SKM-1 treated with dmso at 0.1 percent for 144 hours (cell line): ENCODE results near the gene EDIL3.
A peak's percentile ranks its signal among the peaks of the same experiment; 100 is the strongest.

Source experiments
- DNase-seq: peaks from one replicate; lab custom pipeline; 2025; ENCODE audit not compliant: unreplicated experiment; lab: John Stamatoyannopoulos, UW

Gene EDIL3

DNA sequence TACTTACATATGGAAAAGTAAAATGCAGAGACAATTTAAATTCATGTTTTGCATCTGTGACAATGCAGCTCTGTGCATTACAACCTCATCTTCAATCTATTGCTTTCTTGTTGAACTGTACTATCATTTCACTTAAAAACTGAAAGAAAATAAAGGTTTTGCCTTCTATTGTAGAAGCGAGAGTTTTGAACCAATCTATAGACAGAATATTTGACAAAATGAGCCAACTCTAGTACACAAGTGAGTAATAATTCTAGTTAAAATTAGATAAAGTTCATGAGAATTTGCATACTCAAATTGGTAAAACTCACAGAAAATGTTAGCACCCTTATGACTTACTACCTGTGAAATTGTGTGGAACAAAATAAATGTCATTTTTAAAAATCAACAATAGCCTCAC lies 123.7 kb downstream of the EDIL3 start:
- DNase-seq = no peak

DNA sequence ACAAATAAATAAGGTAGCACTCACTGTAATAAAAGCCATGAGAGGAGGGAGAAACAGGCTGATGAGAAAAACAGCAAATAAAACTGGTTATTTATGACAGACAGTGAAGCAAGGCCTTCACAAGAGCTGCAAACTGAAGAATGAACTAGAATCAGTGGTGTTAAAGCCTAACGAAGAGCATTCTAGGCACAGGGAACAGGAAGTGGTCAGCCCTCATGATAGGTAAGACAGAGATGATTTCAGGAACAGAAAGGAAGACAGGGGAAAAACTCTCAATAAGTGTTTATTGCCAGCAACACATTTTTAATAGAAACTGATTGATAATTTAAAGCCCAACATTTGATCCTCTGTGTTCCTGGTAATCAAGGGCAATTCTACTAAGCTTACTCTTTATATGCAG lies 124.5 kb downstream of the EDIL3 start:
- DNase-seq = peak; percentile 7

DNA sequence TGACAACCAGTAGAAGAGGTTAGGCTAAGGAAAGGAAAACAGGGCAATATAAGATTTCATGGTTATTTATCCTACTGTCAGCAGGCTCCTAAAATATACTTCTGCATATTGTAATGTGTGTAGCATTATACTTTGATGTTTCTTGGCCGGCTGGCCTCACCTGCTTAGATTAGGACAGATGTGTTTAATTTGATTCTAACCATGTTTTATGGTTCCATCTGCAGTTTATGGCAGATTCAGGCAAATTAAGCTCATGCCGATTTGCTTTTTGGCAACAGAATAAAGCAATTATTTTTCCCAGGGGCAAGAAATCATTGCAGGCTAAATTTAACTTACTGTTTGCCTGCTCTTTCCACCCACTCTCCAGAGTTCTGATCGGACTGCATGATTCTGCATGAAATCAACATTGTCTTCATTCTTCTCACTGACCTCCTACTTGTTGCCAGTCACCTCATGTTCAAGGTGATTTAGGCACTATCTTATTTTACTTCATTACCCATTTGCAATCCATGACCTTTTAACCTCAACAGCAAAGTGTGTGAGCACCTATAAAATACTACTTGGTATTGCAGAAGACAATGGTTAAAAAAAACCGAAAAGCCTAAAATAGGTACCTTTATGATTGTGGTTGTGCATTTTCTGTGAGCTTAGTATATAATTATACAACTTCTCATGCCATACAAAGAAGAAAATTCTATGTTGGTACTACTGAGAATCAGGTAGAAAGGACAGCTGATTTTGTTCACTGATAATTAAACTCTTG lies 125.2 kb downstream of the EDIL3 start:
- no peak for DNase-seq

DNA sequence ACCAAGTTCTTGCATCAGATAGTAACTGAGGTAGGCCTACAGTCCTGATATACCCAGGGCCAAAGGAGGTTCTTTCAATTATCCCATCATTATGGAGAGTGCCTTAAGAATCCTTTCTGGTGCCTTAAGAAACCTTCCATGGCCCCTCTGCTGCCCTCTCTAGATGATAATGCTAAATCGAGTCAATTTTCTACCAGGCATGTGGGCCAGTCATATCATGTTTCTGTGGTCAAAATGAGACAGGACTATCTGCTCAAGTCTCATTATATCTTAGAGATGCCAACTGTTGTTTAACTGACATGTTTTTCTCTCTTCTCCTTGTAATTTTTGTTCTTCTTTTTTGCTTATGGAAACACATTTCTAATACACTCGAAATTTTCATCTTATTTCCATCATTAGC lies 127.6 kb downstream of the EDIL3 start:
- no peak for DNase-seq

- DNase-seq = peak; percentile 36
Measured at GRCh38 chr5:84255315-84255714, 129.4 kb downstream of the EDIL3 start.

GRCh38 chr5:84253946-84254345 lies 130.7 kb downstream of the EDIL3 start:
- DNase-seq = no peak

DNA sequence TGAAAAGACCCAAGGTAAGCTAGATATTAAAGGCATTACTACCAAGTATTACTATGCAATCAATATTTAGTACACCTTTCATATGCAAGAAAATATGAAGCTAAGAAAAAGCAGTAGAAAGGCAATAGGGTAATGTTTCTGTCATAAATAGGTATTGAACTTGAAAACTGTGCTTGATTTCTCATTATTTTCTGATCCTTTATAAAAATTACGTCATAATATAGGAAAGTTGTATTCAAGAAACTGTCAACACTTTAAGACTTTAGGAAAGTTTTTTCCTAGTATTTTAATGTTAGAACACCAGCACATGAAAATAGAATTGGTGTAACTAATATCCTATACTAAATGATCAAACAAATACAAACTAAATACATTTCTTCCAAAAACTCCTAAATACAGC lies 133.2 kb downstream of the EDIL3 start:
- no peak for DNase-seq

GRCh38 chr5:84249918-84250630 lies 134.6 kb downstream of the EDIL3 start:
- no peak for DNase-seq

- no peak for DNase-seq
Measured at GRCh38 chr5:84248013-84248412, 136.7 kb downstream of the EDIL3 start.

DNA sequence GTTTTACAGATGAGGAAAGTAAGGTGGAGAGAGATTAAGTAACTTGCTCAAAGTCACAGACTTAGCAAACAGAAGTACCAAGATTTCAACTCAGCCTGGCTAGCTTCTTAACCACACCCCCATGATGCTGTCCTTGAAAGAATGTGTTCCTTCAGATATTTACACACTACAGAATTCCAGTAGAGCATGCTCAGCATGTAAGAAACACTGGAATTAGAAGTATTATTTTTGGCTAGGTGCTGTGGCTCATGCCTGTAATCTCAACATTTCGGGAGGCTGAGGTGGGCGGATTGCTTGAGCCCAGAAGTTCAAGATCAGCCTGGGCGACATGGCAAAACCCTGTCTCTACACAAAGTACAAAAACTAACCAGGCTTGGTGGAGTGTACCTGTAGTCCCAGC lies 142.4 kb downstream of the EDIL3 start:
- DNase-seq = no peak

DNA sequence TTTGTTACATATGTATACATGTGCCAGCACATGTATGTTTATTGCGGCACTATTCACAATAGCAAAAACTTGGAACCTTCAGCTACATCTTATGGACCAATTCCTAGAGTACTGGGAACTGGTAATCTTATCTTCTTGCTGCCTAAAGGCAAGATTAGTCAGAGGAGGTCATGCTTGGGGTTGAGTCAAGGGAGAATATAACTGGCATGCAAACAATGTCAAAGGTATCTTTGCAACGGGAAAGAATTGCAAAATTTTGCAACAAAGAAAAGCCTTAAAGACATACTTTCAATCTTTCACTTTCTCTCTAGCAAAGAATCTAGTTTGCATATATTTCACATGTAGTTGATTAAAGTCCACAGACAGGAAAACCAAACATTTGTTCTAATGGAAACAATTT lies 145.2 kb downstream of the EDIL3 start:
- no peak for DNase-seq

- no peak for DNase-seq
Measured at GRCh38 chr5:84237126-84237525, 147.6 kb downstream of the EDIL3 start.

- DNase-seq = no peak
Measured at GRCh38 chr5:84231433-84231832, 153.2 kb downstream of the EDIL3 start.

DNA sequence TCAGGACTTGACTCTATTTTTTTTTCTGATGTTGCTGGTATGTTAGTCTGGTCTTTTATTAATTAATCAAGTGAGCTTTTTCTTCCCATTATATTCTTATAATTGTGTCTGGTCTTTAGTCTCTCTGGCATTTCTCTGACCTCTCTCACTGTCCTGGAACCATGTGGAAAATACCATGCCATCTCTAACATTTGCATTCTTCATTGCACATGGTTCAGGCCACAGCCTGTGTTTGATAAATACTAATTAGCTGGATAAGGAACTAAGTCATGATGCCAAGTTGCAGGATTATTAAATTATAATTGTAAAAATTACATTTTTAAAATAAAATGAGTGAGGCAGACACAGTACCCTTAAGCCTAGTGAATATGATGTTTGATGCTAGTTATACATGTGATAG lies 155.6 kb downstream of the EDIL3 start:
- no peak for DNase-seq

GRCh38 chr5:84228266-84228665 lies 156.4 kb downstream of the EDIL3 start:
- DNase-seq = no peak

DNA sequence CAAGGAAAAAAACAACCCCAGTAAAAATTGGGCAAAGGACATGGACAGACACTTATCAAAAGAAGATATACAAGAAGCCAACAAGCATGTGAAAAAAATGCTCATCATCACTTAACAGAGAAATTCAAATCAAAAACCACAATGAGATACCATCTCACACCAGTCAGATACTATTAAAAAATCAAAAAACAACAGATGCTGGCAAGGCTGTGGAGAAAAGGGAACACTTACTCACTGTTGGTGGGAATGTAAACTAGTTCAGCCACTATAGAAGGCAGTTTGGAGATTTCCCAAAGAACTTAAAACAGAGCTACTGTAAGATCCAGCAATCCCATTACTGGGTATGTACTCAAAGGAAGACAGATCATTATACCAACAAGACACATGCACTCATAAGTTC lies 157.4 kb downstream of the EDIL3 start:
- DNase-seq = no peak

GRCh38 chr5:84218546-84218945 lies 166.1 kb downstream of the EDIL3 start:
- no peak for DNase-seq

DNA sequence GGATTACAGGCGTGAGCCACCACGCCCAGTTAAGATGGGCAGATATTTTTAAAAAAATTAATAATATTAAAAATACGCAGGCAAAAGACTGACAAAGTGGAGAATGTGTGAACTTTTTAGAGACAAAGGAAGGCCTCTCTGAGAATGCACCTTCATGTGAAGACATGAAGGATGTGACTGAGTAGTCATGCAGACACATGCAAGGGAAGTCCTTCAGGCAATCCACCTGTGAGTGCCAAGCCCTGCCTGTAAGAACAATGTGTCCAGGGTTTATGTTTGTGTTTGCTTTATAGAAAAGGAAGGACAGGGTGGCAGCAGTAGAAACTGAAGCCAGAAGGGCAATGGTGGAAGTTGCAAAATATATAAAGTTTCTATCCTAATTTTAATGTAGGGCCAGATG lies 169.2 kb downstream of the EDIL3 start:
- no peak for DNase-seq

GRCh38 chr5:84213861-84214260 lies 170.8 kb downstream of the EDIL3 start:
- DNase-seq = no peak

DNA sequence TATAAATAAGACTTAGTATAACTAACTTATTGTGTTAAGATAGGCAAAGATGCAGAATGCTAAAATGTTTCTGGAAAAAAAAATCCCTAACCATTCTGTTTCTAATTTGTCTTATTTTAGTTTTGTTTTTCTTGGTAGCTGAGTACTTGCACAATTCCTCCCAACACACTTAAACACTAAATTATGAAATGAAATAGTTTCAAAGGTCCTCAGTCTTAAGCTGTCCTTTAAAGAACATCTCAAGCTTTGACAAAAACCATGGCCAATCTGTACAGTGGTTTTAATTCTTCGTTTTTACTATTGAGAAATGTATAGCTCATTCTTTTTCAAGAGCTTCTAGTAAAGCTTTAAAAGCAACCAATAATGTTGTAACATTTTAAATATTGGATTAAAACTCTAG lies 171.5 kb downstream of the EDIL3 start:
- no peak for DNase-seq

- no peak for DNase-seq
Measured at GRCh38 chr5:84204772-84205171, 179.9 kb downstream of the EDIL3 start.

DNA sequence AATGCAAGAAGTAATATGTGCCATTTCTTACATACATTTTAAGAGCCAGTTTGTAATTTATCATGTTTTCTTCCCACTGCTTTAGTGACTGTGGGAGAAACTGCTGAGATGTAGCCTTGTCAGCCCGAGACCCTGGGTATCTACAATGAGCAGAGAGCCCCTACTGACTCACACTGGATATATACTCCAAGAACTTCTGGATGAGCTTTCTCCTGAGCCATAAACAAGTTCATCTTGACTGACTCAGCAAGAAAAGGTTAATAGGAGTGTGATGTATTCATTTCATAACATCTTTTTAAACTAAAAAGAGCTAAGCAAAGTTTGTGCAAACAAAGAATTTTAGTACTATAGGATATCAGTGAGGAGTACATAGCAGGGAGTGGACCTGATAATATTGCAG lies 182.5 kb downstream of the EDIL3 start:
- no peak for DNase-seq

DNA sequence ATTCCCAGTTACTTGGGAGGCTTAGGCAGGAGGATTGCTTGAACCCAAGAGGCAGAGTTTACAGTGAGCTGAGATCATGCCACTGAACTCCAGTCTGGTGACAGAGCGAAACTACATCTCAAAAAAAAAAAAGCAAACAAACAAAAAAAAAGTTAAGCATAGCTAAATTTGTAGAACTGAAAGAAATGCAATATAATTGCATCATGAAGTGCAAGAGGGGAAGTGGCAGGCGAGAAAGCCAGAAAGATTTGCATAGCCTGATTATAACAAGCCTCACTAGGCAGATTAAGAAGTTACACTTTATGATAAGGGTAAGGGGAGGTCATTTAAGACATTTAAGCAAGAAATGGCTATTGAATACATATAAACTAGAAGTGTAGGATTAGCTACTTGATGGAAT lies 187.1 kb downstream of the EDIL3 start:
- DNase-seq = peak; percentile 19
